Measurements from ENCODE around the gene TANC1. TPM values are rescaled to one million over a fixed set of nuclear protein-coding genes. Genes with fewer than 3 reads are reported as not detected.

Gene TANC1
- total RNA-seq, 1 experiment from 2014 or later: 21.1 TPM

DNA sequence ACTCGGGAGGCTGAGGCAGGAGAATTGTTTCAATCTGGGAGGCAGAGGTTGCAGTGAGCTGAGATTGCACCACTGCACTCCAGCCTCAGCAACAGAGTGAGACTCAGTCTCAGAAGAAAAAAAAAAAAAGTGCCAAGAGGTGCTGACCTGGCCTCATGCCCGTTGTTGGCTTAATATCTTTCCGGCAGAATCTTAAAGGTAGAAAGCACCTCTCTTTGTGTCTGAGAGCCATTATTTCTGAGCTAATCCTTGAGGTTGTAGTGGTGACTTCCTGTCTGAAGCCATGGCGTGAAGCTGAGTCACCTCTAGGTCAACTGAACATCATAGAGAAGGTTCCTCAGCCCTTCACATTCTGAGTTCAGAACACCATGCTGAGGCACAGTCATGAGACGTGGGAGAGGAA is 257.6 kb downstream of the TANC1 start:
- Mint-ChIP-seq H3K27me3 (ENCODE audit: insufficient read depth, unreplicated experiment) (no peaks in the 10 kb centered on the region), H3K27ac (ENCODE audit: unreplicated experiment) (no peak overlapping the region), H3K4me1 (ENCODE audit: low read depth, unreplicated experiment) (no peaks in the 10 kb centered on the region), H3K4me3 (ENCODE audit: unreplicated experiment) (no peak overlapping the region), H3K36me3 (ENCODE audit: insufficient read depth, unreplicated experiment) (peaks cover 49% of the 10 kb centered on the region), H3K9me3 (ENCODE audit: unreplicated experiment) (no peaks in the 10 kb centered on the region)
- POLR2A ChIA-PET: no interaction called here
- TF ChIP-seq, protein P1, sequence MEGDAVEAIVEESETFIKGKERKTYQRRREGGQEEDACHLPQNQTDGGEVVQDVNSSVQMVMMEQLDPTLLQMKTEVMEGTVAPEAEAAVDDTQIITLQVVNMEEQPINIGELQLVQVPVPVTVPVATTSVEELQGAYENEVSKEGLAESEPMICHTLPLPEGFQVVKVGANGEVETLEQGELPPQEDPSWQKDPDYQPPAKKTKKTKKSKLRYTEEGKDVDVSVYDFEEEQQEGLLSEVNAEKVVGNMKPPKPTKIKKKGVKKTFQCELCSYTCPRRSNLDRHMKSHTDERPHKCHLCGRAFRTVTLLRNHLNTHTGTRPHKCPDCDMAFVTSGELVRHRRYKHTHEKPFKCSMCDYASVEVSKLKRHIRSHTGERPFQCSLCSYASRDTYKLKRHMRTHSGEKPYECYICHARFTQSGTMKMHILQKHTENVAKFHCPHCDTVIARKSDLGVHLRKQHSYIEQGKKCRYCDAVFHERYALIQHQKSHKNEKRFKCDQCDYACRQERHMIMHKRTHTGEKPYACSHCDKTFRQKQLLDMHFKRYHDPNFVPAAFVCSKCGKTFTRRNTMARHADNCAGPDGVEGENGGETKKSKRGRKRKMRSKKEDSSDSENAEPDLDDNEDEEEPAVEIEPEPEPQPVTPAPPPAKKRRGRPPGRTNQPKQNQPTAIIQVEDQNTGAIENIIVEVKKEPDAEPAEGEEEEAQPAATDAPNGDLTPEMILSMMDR (IDR thresholded peaks at IDR 0.05; ENCODE audit: insufficient read depth in 1 of 2, low read depth in 1 of 2, low read length in 1 of 2, severe bottlenecking in 1 of 2, unreplicated experiment in 1 of 2): no peak
- BruUV-seq (replicated peaks): no TSS peak
- no peaks in the 10 kb centered on the region for H3K9me3 ChIP-seq
- intact Hi-C loops (cut with micrococcal nuclease; ENCODE audit: unreplicated experiment): no loop called here
- H3K4me3 ChIP-seq (ENCODE audit: low read depth, low read length): no peak overlapping the region
- no peaks in the 10 kb centered on the region for H3K4me1 ChIP-seq
- H3K36me3 ChIP-seq (ENCODE audit: control insufficient read depth, insufficient read depth, low read length): peaks cover 3% of the 10 kb centered on the region; the same call in 1 of the 2 replicates
- DNase-seq: no peak
- no peaks in the 10 kb centered on the region for H3K27me3 ChIP-seq (replicated peaks; ENCODE audit: control insufficient read depth, insufficient read depth, low read length)
- CTCF ChIA-PET: no interaction called here

GRCh38 chr2:159226608-159227385 is 258.4 kb downstream of the TANC1 start:
- Mint-ChIP-seq H3K27me3 (ENCODE audit: insufficient read depth, unreplicated experiment) (no peaks in the 10 kb centered on the region), H3K36me3 (ENCODE audit: insufficient read depth, unreplicated experiment) (peaks cover 42% of the 10 kb centered on the region), H3K4me3 (ENCODE audit: unreplicated experiment) (no peak overlapping the region), H3K27ac (ENCODE audit: unreplicated experiment) (no peak overlapping the region), H3K4me1 (ENCODE audit: low read depth, unreplicated experiment) (no peaks in the 10 kb centered on the region), H3K9me3 (ENCODE audit: unreplicated experiment) (no peaks in the 10 kb centered on the region)
- H3K4me3 ChIP-seq (ENCODE audit: low read depth, low read length): no peak overlapping the region
- peaks cover 3% of the 10 kb centered on the region; the same call in 1 of the 2 replicates for H3K36me3 ChIP-seq (ENCODE audit: control insufficient read depth, insufficient read depth, low read length)
- H3K27me3 ChIP-seq (replicated peaks; ENCODE audit: control insufficient read depth, insufficient read depth, low read length): no peaks in the 10 kb centered on the region
- TF ChIP-seq, protein P1 (IDR thresholded peaks at IDR 0.05; ENCODE audit: insufficient read depth in 1 of 2, low read depth in 1 of 2, low read length in 1 of 2, severe bottlenecking in 1 of 2, unreplicated experiment in 1 of 2): no peak
- BruUV-seq (replicated peaks): no TSS peak
- ChIA-PET CTCF (no interaction called here), POLR2A (no interaction called here)
- intact Hi-C loops (cut with micrococcal nuclease; ENCODE audit: unreplicated experiment): no loop called here
- H3K9me3 ChIP-seq: no peaks in the 10 kb centered on the region
- no peaks in the 10 kb centered on the region for H3K4me1 ChIP-seq
- no peak for DNase-seq

GRCh38 chr2:159227467-159227866 is 259.0 kb downstream of the TANC1 start:
- no TSS peak for BruUV-seq (replicated peaks)
- Histone ChIP-seq H3K27me3 (replicated peaks; ENCODE audit: control insufficient read depth, insufficient read depth, low read length) (no peaks in the 10 kb centered on the region), H3K36me3 (ENCODE audit: control insufficient read depth, insufficient read depth, low read length) (peaks cover 3% of the 10 kb centered on the region; the same call in 1 of the 2 replicates), H3K9me3 (no peaks in the 10 kb centered on the region), H3K4me1 (no peaks in the 10 kb centered on the region), H3K4me3 (ENCODE audit: low read depth, low read length) (no peak overlapping the region)
- TF ChIP-seq, protein P1 (IDR thresholded peaks at IDR 0.05; ENCODE audit: insufficient read depth in 1 of 2, low read depth in 1 of 2, low read length in 1 of 2, severe bottlenecking in 1 of 2, unreplicated experiment in 1 of 2): no peak
- H3K9me3 Mint-ChIP-seq (ENCODE audit: unreplicated experiment): no peaks in the 10 kb centered on the region
- ChIA-PET POLR2A (no interaction called here), CTCF (no interaction called here)
- no peak overlapping the region for H3K4me3 Mint-ChIP-seq (ENCODE audit: unreplicated experiment)
- H3K27me3 Mint-ChIP-seq (ENCODE audit: insufficient read depth, unreplicated experiment): no peaks in the 10 kb centered on the region
- H3K27ac Mint-ChIP-seq (ENCODE audit: unreplicated experiment): no peak overlapping the region
- intact Hi-C loops (cut with micrococcal nuclease; ENCODE audit: unreplicated experiment): no loop called here
- no peak for DNase-seq
- peaks cover 42% of the 10 kb centered on the region for H3K36me3 Mint-ChIP-seq (ENCODE audit: insufficient read depth, unreplicated experiment)
- no peaks in the 10 kb centered on the region for H3K4me1 Mint-ChIP-seq (ENCODE audit: low read depth, unreplicated experiment)

Measured in Caco-2 (cell line).